NCI-H82 treated with DMSO at 0.1 percent for 48 hours (cell line): ENCODE data around the gene KCTD21.

Source experiments
- DNase-seq: peaks from one replicate; lab custom pipeline; 2025; ENCODE audit not compliant: unreplicated experiment; lab: John Stamatoyannopoulos, UW

The KCTD21 gene

GRCh38 chr11:78202733-78203167 lies 14.3 kb upstream of the KCTD21 start:
- DNase-seq = no peak

- no peak for DNase-seq
Observed at GRCh38 chr11:78201096-78201818, 12.8 kb upstream of the KCTD21 start.

- DNase-seq = no peak
Observed at GRCh38 chr11:78200553-78200952, 12.1 kb upstream of the KCTD21 start.

GRCh38 chr11:78200061-78200460 lies 11.6 kb upstream of the KCTD21 start:
- DNase-seq = no peak

- no peak for DNase-seq
Observed at GRCh38 chr11:78199653-78200015, 11.2 kb upstream of the KCTD21 start.

- DNase-seq = no peak
Observed at GRCh38 chr11:78199015-78199652, 10.7 kb upstream of the KCTD21 start.

GRCh38 chr11:78197816-78198215 lies 9.4 kb upstream of the KCTD21 start:
- no peak for DNase-seq

GRCh38 chr11:78196661-78197091 lies 8.2 kb upstream of the KCTD21 start:
- no peak for DNase-seq

GRCh38 chr11:78195917-78196560 lies 7.6 kb upstream of the KCTD21 start:
- no peak for DNase-seq

- no peak for DNase-seq
Observed at GRCh38 chr11:78194490-78194889, 6.1 kb upstream of the KCTD21 start.

GRCh38 chr11:78193806-78194205 lies 5.4 kb upstream of the KCTD21 start:
- DNase-seq = no peak

- no peak for DNase-seq
Observed at GRCh38 chr11:78192911-78193351, 4.5 kb upstream of the KCTD21 start.

- DNase-seq = no peak
Observed at GRCh38 chr11:78192223-78192719, 3.8 kb upstream of the KCTD21 start.

- DNase-seq = no peak
Observed at GRCh38 chr11:78190871-78191538, 2.6 kb upstream of the KCTD21 start.

GRCh38 chr11:78190374-78190773 lies 1.9 kb upstream of the KCTD21 start:
- no peak for DNase-seq

- no peak for DNase-seq
Observed at GRCh38 chr11:78189851-78190250, 1.4 kb upstream of the KCTD21 start.

- no peak for DNase-seq
Observed at GRCh38 chr11:78189174-78189724, 823 bp upstream of the KCTD21 start.

GRCh38 chr11:78187366-78188285 lies 800 bp downstream of the KCTD21 start:
- DNase-seq = no peak

GRCh38 chr11:78181185-78181584 lies 7.2 kb downstream of the KCTD21 start:
- no peak for DNase-seq

- DNase-seq = no peak
Observed at GRCh38 chr11:78180751-78181150, 7.7 kb downstream of the KCTD21 start.
